Peyer's patch (tissue), 4 donors: ENCODE measurements around the gene AMER2.

Experiments used
- CTCF ChIP-seq, 6 experiments: fragments of 450-650 bp in 4 of 6; fragments of 200-600 bp in 2 of 6; sonication (generic) in 1 of 6; IDR thresholded peaks; one replicate each; pipeline ENCODE4 v1.5.1; 2017 to 2019; ENCODE audit warnings: antibody characterized with exemption in 6 of 6, mild to moderate bottlenecking in 3 of 6, moderate library complexity in 1 of 6
- POLR2A ChIP-seq, 2 donors: fragments of 450-650 bp; IDR thresholded peaks; one replicate each; pipeline ENCODE4 v1.5.1; 2017; ENCODE audit warnings: antibody characterized with exemption in 2 of 2, mild to moderate bottlenecking in 2 of 2, moderate library complexity in 2 of 2

DNA sequence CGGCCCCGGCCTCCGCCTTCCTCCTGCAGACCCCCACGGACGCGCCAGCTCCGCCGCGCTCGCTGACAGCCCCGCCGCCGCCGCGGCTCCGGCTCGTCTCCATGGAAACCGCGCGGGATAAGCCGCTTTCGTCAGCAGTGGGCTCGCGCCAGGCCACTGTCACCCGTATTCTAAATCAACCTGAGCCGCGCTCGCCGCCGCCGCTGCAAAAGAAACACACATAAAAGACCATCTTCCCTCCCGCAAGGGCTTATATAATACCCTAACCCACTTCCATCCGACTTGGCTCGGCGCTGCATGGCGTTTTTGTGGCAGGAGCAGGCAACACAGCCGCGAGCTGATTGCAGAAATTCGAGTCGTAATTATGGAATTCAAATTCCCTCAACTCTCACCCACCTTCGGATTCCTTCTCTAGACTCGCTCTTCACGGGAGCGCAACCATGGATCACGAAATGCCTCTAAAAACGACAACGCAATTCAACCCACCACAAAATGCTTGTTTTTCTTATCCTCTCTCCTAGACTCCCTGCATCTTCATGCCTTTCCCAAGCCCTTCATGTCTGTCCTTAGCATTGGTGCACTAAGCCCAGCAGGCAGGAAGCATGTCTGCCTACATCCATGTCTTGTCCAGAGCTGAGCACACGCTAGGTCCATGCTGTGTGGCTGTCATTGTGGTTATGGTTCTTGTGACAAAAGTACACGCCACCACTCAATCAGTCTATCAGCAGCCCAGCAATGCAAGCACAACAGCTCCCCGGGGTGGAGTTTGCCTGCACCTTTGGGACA lies at the start of gene AMER2:
- TF ChIP-seq CTCF (IDR thresholded peaks at IDR 0.05), result no peak
- TF ChIP-seq POLR2A (IDR thresholded peaks at IDR 0.05), result no peak
